ENCODE measurements around the gene RFC4.

DNA sequence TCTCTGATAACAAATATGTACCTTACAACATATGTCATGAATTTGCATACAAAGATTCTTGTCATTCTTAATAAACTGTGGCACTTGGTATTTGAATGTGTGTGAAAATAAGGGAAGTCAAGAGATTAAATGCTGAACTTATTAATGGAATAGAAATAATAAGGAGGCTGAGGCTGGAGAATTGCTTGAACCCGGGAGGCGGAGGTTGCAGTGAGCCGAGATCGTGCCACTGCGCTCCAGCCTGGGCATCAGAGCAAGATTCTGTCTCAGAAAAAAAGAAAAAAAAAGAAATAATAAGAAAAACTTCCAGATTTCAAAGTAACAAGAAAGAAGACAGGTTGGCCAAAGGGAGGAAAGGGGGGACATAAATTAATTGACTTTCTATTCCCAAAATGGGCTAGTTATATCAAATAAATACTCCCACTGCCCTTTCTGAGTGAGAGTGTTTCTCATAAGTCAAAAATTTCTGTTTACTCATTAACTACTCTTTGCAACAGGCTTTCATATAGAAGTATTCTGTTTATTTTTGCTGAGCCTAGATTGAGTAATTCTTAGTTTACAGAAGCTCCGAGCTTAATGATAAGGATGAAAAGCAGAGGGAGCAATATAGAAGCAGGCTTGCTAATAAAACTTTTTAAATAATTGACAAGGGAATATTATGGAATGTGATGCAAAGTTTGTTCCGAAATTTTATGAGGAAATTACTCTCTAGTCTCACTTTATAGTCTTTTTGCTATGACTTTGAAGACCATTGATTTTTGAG is 63.5 kb downstream of the RFC4 start:
- TF ChIP-seq, protein P1, sequence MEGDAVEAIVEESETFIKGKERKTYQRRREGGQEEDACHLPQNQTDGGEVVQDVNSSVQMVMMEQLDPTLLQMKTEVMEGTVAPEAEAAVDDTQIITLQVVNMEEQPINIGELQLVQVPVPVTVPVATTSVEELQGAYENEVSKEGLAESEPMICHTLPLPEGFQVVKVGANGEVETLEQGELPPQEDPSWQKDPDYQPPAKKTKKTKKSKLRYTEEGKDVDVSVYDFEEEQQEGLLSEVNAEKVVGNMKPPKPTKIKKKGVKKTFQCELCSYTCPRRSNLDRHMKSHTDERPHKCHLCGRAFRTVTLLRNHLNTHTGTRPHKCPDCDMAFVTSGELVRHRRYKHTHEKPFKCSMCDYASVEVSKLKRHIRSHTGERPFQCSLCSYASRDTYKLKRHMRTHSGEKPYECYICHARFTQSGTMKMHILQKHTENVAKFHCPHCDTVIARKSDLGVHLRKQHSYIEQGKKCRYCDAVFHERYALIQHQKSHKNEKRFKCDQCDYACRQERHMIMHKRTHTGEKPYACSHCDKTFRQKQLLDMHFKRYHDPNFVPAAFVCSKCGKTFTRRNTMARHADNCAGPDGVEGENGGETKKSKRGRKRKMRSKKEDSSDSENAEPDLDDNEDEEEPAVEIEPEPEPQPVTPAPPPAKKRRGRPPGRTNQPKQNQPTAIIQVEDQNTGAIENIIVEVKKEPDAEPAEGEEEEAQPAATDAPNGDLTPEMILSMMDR (IDR thresholded peaks at IDR 0.05), result no peak
- TF ChIP-seq POLR2AphosphoS5 (IDR thresholded peaks at IDR 0.05; ENCODE audit: low read depth, low read length), result no peak

Data from Panc1 (cell line).